ENCODE measurements around the gene PRKCB.

- TF ChIP-seq POLR2AphosphoS5 (IDR thresholded peaks at IDR 0.05; ENCODE audit: low read depth): no peak
- TF ChIP-seq CTCF (IDR thresholded peaks at IDR 0.05; ENCODE audit: insufficient read depth, low read length): no peak
- no peak for TF ChIP-seq REST (IDR thresholded peaks at IDR 0.05; ENCODE audit: insufficient replicate concordance, low read depth)
- TF ChIP-seq SPI1 (IDR thresholded peaks at IDR 0.05; ENCODE audit: borderline replicate concordance, low read depth): no peak
Observed at GRCh38 chr16:24093049-24093448, 257.3 kb downstream of the PRKCB start.

All from HL-60 (cell line).